GM12873 (cell line): Measurements from ENCODE around the gene ERMARD.

ENCODE experiments used
- TF ChIP-seq, protein P1 (sequence below): IDR thresholded peaks from 2 replicates; pipeline ENCODE4 v1.5.1; 2012; ENCODE audit warnings: low read depth, mild to moderate bottlenecking, moderate library complexity, low read length, control low read depth; ENCODE audit not compliant: insufficient read depth; ENCODE audit errors: missing control alignments

Gene ERMARD

GRCh38 chr6:169829786-169830185 is 78.4 kb downstream of the ERMARD start:
- TF ChIP-seq, protein P1, sequence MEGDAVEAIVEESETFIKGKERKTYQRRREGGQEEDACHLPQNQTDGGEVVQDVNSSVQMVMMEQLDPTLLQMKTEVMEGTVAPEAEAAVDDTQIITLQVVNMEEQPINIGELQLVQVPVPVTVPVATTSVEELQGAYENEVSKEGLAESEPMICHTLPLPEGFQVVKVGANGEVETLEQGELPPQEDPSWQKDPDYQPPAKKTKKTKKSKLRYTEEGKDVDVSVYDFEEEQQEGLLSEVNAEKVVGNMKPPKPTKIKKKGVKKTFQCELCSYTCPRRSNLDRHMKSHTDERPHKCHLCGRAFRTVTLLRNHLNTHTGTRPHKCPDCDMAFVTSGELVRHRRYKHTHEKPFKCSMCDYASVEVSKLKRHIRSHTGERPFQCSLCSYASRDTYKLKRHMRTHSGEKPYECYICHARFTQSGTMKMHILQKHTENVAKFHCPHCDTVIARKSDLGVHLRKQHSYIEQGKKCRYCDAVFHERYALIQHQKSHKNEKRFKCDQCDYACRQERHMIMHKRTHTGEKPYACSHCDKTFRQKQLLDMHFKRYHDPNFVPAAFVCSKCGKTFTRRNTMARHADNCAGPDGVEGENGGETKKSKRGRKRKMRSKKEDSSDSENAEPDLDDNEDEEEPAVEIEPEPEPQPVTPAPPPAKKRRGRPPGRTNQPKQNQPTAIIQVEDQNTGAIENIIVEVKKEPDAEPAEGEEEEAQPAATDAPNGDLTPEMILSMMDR = no peak

GRCh38 chr6:169830876-169831275 is 79.5 kb downstream of the ERMARD start:
- TF ChIP-seq, protein P1 = no peak
